Measurements from ENCODE around the gene ARHGEF1.
A peak's percentile ranks its signal among the peaks of the same experiment; 100 is the strongest.

Gene ARHGEF1

GRCh38 chr19:41877916-41878905 is 4.8 kb upstream of the ARHGEF1 start:
- H3K27me3 Mint-ChIP-seq (ENCODE audit: low read depth), result peaks cover 11% of the 10 kb centered on the region
- no peak overlapping the region for H3K27ac Mint-ChIP-seq
- H3K4me1 Mint-ChIP-seq, result no peaks in the 10 kb centered on the region
- no peaks in the 10 kb centered on the region for H3K9me3 Mint-ChIP-seq
- H3K4me3 Mint-ChIP-seq, result no peak overlapping the region
- TF ChIP-seq CTCF (IDR thresholded peaks at IDR 0.05; ENCODE audit: unreplicated experiment in 3 of 3), result no peak
- H3K36me3 Mint-ChIP-seq (ENCODE audit: low read depth), result no peaks in the 10 kb centered on the region

DNA sequence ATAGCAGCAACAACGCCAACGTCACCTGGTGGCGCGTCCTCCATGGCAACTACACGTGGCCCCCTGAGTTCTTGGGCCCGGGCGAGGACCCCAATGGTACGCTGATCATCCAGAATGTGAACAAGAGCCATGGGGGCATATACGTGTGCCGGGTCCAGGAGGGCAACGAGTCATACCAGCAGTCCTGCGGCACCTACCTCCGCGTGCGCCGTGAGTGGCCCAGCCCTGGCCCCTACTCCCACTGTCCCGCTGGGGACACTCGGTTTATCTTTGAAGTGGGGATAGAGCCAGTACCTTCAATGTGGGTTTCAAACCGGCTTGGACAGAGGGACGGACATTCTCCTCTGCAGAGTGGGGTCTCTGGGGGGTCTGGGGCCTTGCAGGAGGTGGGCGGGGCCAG is 3.9 kb upstream of the ARHGEF1 start:
- no peak for TF ChIP-seq CTCF (IDR thresholded peaks at IDR 0.05; ENCODE audit: unreplicated experiment in 3 of 3)
- Mint-ChIP-seq H3K4me3 (no peak overlapping the region), H3K27ac (no peak overlapping the region), H3K4me1 (no peaks in the 10 kb centered on the region), H3K9me3 (no peaks in the 10 kb centered on the region), H3K27me3 (ENCODE audit: low read depth) (peaks cover 15% of the 10 kb centered on the region), H3K36me3 (ENCODE audit: low read depth) (no peaks in the 10 kb centered on the region)

- no peak overlapping the region for H3K27ac Mint-ChIP-seq
- H3K4me1 Mint-ChIP-seq, result peaks cover 2% of the 10 kb centered on the region
- H3K4me3 Mint-ChIP-seq, result peak overlapping the region; percentile 35 to 68 (median 49)
- H3K9me3 Mint-ChIP-seq, result no peaks in the 10 kb centered on the region
- no peaks in the 10 kb centered on the region for H3K36me3 Mint-ChIP-seq (ENCODE audit: low read depth)
- TF ChIP-seq CTCF (IDR thresholded peaks at IDR 0.05; ENCODE audit: unreplicated experiment in 3 of 3), result no peak
- peaks cover 15% of the 10 kb centered on the region for H3K27me3 Mint-ChIP-seq (ENCODE audit: low read depth)
These were observed 3.2 kb upstream of the ARHGEF1 start for GRCh38 chr19:41879670-41880328.

DNA sequence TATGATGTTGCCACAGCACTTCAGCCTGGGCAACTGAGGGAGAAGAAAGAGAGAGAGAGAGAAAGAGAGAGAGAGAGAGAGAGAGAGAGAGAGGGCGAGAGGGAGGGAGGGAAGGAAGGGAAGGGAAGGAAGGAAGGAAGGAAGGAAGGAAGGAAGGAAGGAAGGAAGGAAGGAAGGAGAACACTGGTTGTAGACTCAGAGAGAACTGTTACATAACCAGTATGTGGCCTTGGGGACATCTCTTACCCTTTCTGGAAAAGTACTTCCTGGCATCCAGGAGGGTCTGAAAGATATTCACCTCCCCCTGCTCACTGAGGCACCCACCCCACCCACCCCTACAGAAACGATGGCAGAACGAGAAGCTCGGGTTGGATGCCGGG is 2.7 kb upstream of the ARHGEF1 start:
- no peaks in the 10 kb centered on the region for H3K9me3 Mint-ChIP-seq
- H3K36me3 Mint-ChIP-seq (ENCODE audit: low read depth), result no peaks in the 10 kb centered on the region
- TF ChIP-seq CTCF (IDR thresholded peaks at IDR 0.05; ENCODE audit: unreplicated experiment in 3 of 3), result no peak
- peaks cover 6% of the 10 kb centered on the region for H3K4me1 Mint-ChIP-seq
- peaks cover 15% of the 10 kb centered on the region for H3K27me3 Mint-ChIP-seq (ENCODE audit: low read depth)
- peak overlapping the region; percentile 35 to 68 (median 49) for H3K4me3 Mint-ChIP-seq
- no peak overlapping the region for H3K27ac Mint-ChIP-seq

DNA sequence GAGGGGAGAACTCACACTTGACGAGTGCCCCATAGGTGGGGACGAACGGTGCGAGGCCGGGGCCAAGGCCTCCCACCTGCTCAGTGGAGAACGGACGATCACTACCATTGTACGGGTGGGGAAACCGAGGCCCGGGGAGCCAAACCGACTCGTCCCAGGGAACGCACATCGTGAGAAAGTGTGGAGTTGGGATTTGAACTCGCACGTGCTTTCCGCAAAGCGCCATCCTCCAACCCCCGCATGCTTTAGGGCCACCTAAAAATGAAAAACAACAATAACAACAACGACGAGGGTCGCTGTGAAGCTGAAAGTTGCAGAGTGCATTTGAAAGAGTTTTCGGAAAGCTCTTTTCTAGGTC is 458 bp downstream of the ARHGEF1 start:
- Mint-ChIP-seq H3K27me3 (ENCODE audit: low read depth) (peaks cover 12% of the 10 kb centered on the region), H3K9me3 (no peaks in the 10 kb centered on the region)
- no peak for TF ChIP-seq CTCF (IDR thresholded peaks at IDR 0.05; ENCODE audit: unreplicated experiment in 3 of 3)

More for the DNA sequence above, 458 bp downstream of the ARHGEF1 start:
- Mint-ChIP-seq H3K4me3 (peak overlapping the region; percentile 97 to 100 (median 99)), H3K27ac (peak overlapping the region; percentile 72 to 98 (median 90)), H3K36me3 (ENCODE audit: low read depth) (no peaks in the 10 kb centered on the region), H3K4me1 (peaks cover 11% of the 10 kb centered on the region)

Measured in nephron (organoid).